ENCODE data around the gene ATP8A1.

Gene ATP8A1

GRCh38 chr4:42360256-42360669 is 296.6 kb downstream of the ATP8A1 start:
- no peak for DNase-seq

- no peak for DNase-seq
Measured at GRCh38 chr4:42359711-42360110, 297.2 kb downstream of the ATP8A1 start.
